Neural progenitor cell (in vitro differentiated cells): ENCODE results near the gene PIK3CB. TPM values are rescaled to one million over a fixed set of nuclear protein-coding genes. Genes with fewer than 3 reads are reported as not detected.

Experiments used
- DNase-seq: peaks from one replicate; pipeline ENCODE4 v3.0.0-alpha.2; 2016; ENCODE audit warnings: low spot score
- H2AFZ ChIP-seq: fragments of 200-600 bp; sonication (generic); replicated peaks from 2 replicates; pipeline ENCODE4 v1.6.1; 2016; ENCODE audit warnings: antibody characterized with exemption
- H3F3A ChIP-seq: fragments of 200-600 bp; sonication (generic); 2 replicates; pipeline ENCODE4 v1.6.1; 2016; ENCODE audit warnings: antibody characterized with exemption, low read depth
- H3K27ac ChIP-seq: fragments of 200-600 bp; sonication (generic); 2 replicates; pipeline ENCODE4 v1.5.1; 2016; ENCODE audit warnings: mild to moderate bottlenecking
- H3K27me3 ChIP-seq: fragments of 200-600 bp; sonication (generic); 2 replicates; pipeline ENCODE4 v1.6.1; 2016; ENCODE audit warnings: mild to moderate bottlenecking, moderate library complexity
- H3K36me3 ChIP-seq: fragments of 200-600 bp; sonication (generic); 2 replicates; pipeline ENCODE4 v1.5.1; 2016
- H3K4me1 ChIP-seq: fragments of 200-600 bp; sonication (generic); 2 replicates; pipeline ENCODE4 v1.6.1; 2016; ENCODE audit warnings: mixed run types
- H3K4me2 ChIP-seq: fragments of 200-600 bp; sonication (generic); 2 replicates; pipeline ENCODE4 v1.6.1; 2016
- H3K4me3 ChIP-seq: fragments of 200-600 bp; sonication (generic); 2 replicates; pipeline ENCODE4 v1.5.1; 2016
- H3K79me2 ChIP-seq: fragments of 200-600 bp; sonication (generic); 2 replicates; pipeline ENCODE4 v1.6.1; 2016; ENCODE audit warnings: low read depth
- H3K9ac ChIP-seq: fragments of 200-600 bp; sonication (generic); 2 replicates; pipeline ENCODE4 v1.6.1; 2016
- H3K9me3 ChIP-seq: fragments of 200-600 bp; sonication (generic); 2 replicates; pipeline ENCODE4 v1.5.1; 2016; ENCODE audit warnings: low read depth
- H4K20me1 ChIP-seq: fragments of 200-600 bp; sonication (generic); 2 replicates; pipeline ENCODE4 v1.6.1; 2016; ENCODE audit warnings: low read depth
- H3K27ac Mint-ChIP-seq: 3 replicates; pipeline ENCODE4 v1.8.0; 2021; ENCODE audit warnings: mixed read lengths
- H3K27me3 Mint-ChIP-seq: 2 replicates; pipeline ENCODE4 v1.8.0; 2022; ENCODE audit warnings: low read depth, mild to moderate bottlenecking, inconsistent platforms, moderate library complexity, mixed read lengths; ENCODE audit not compliant: insufficient read depth
- H3K36me3 Mint-ChIP-seq: 3 replicates; pipeline ENCODE4 v1.8.0; 2021; ENCODE audit warnings: mixed read lengths
- H3K4me1 Mint-ChIP-seq: 3 replicates; pipeline ENCODE4 v1.8.0; 2021; ENCODE audit warnings: mixed read lengths
- H3K4me3 Mint-ChIP-seq: 3 replicates; pipeline ENCODE4 v1.8.0; 2021; ENCODE audit warnings: mild to moderate bottlenecking, moderate library complexity, mixed read lengths
- H3K9me3 Mint-ChIP-seq: 3 replicates; pipeline ENCODE4 v1.8.0; 2020; ENCODE audit warnings: mixed read lengths
- CTCF ChIP-seq: fragments of 200-600 bp; sonication (generic); IDR thresholded peaks from 2 replicates; pipeline ENCODE4 v1.5.1; 2017; ENCODE audit warnings: antibody characterized with exemption, mild to moderate bottlenecking
- EZH2 ChIP-seq: fragments of 200-600 bp; sonication (generic); IDR thresholded peaks from 2 replicates; pipeline ENCODE4 v1.6.1; 2017; ENCODE audit warnings: antibody characterized with exemption, mild to moderate bottlenecking, moderate library complexity
- EZH2phosphoT487 ChIP-seq: fragments of 200-600 bp; sonication (generic); IDR thresholded peaks from 2 replicates; pipeline ENCODE4 v1.6.1; 2017; ENCODE audit warnings: antibody characterized with exemption
- total RNA-seq: library from RNA; depleted of rRNA; stranded (reverse); fragments of >200 nt; gene quantifications from 2 replicates; pipeline ENCODE4 v1.2.3, GENCODE V29; 2015; ENCODE audit warnings: low replicate concordance

PIK3CB gene
- total RNA-seq, 1 donor from 2014 or later = 17.7 TPM

GRCh38 chr3:138761002-138761401 is 73.7 kb downstream of the PIK3CB start:
- H3K9ac ChIP-seq = no peak overlapping the region
- no peaks in the 10 kb centered on the region for H4K20me1 ChIP-seq
- no peaks in the 10 kb centered on the region for H3K4me1 ChIP-seq
- Mint-ChIP-seq H3K4me3 (no peak overlapping the region), H3K27me3 (no peaks in the 10 kb centered on the region), H3K9me3 (no peaks in the 10 kb centered on the region), H3K27ac (no peak overlapping the region), H3K36me3 (peaks cover 14% of the 10 kb centered on the region), H3K4me1 (no peaks in the 10 kb centered on the region)
- no peak overlapping the region for H3K27ac ChIP-seq
- TF ChIP-seq EZH2 (no peak), CTCF (no peak), EZH2phosphoT487 (no peak)
- no peak overlapping the region for H2AFZ ChIP-seq
- H3K9me3 ChIP-seq = no peaks in the 10 kb centered on the region
- no peaks in the 10 kb centered on the region for H3F3A ChIP-seq
- no peaks in the 10 kb centered on the region for H3K36me3 ChIP-seq
- DNase-seq = no peak
- H3K4me2 ChIP-seq = no peak overlapping the region
- H3K79me2 ChIP-seq = peaks cover 6% of the 10 kb centered on the region
- no peaks in the 10 kb centered on the region for H3K27me3 ChIP-seq
- no peak overlapping the region for H3K4me3 ChIP-seq

GRCh38 chr3:138748190-138748589 is 86.5 kb downstream of the PIK3CB start:
- peak overlapping the region; percentile 76 for H3K27ac Mint-ChIP-seq
- no peak overlapping the region for H3K4me2 ChIP-seq
- no peak overlapping the region for H3K4me3 ChIP-seq
- H3F3A ChIP-seq = no peaks in the 10 kb centered on the region
- no peaks in the 10 kb centered on the region for H3K36me3 ChIP-seq
- no peak overlapping the region for H2AFZ ChIP-seq
- no peaks in the 10 kb centered on the region for H3K4me1 ChIP-seq
- TF ChIP-seq EZH2phosphoT487 = no peak
- no peak for TF ChIP-seq CTCF
- no peak for TF ChIP-seq EZH2
- H3K79me2 ChIP-seq = no peaks in the 10 kb centered on the region
- DNase-seq = no peak
- peaks cover 9% of the 10 kb centered on the region for H3K9me3 Mint-ChIP-seq
- H3K27ac ChIP-seq = no peak overlapping the region
- peaks cover 20% of the 10 kb centered on the region for H3K36me3 Mint-ChIP-seq
- no peak overlapping the region for H3K9ac ChIP-seq
- no peaks in the 10 kb centered on the region for H3K9me3 ChIP-seq
- no peaks in the 10 kb centered on the region for H4K20me1 ChIP-seq
- peaks cover 6% of the 10 kb centered on the region for H3K27me3 Mint-ChIP-seq
- no peaks in the 10 kb centered on the region for H3K27me3 ChIP-seq
- no peak overlapping the region for H3K4me3 Mint-ChIP-seq
- no peaks in the 10 kb centered on the region for H3K4me1 Mint-ChIP-seq

- peaks cover 9% of the 10 kb centered on the region for H3K9me3 Mint-ChIP-seq
- H3K4me2 ChIP-seq = no peak overlapping the region
- no peak for TF ChIP-seq CTCF
- TF ChIP-seq EZH2phosphoT487 = no peak
- no peak for TF ChIP-seq EZH2
- H3K27me3 ChIP-seq = no peaks in the 10 kb centered on the region
- H3K4me3 ChIP-seq = no peak overlapping the region
- no peak for DNase-seq
- H3K27ac Mint-ChIP-seq = no peak overlapping the region
- H3K79me2 ChIP-seq = no peaks in the 10 kb centered on the region
- no peak overlapping the region for H3K9ac ChIP-seq
- no peaks in the 10 kb centered on the region for H3K4me1 Mint-ChIP-seq
- peaks cover 6% of the 10 kb centered on the region for H3K27me3 Mint-ChIP-seq
- H3K9me3 ChIP-seq = no peaks in the 10 kb centered on the region
- H3K4me3 Mint-ChIP-seq = no peak overlapping the region
- H2AFZ ChIP-seq = no peak overlapping the region
- H3K27ac ChIP-seq = no peak overlapping the region
- no peaks in the 10 kb centered on the region for H3F3A ChIP-seq
- H3K4me1 ChIP-seq = no peaks in the 10 kb centered on the region
- H3K36me3 ChIP-seq = no peaks in the 10 kb centered on the region
- H4K20me1 ChIP-seq = no peaks in the 10 kb centered on the region
- H3K36me3 Mint-ChIP-seq = peaks cover 16% of the 10 kb centered on the region
Observed at GRCh38 chr3:138747225-138747624, 87.5 kb downstream of the PIK3CB start.
